Esophagus squamous epithelium (tissue), 5 donors: Measurements from ENCODE around the gene PLEKHA1. TPM values are rescaled to one million over a fixed set of nuclear protein-coding genes. Genes with fewer than 3 reads are reported as not detected.

Experiments
- DNase-seq: peaks from one replicate; lab custom pipeline; 2025; lab: John Stamatoyannopoulos, UW
- H3K27ac ChIP-seq, 4 donors: fragments of 200-600 bp; sonication (generic); one replicate each; pipeline ENCODE4 v1.5.1; 2016 to 2019; ENCODE audit warnings: mild to moderate bottlenecking in 1 of 4
- H3K27me3 ChIP-seq, 4 donors: fragments of 200-600 bp; sonication (generic); 1 replicate in 3 of 4; 2 replicates in 1 of 4; pipeline versions ENCODE4 v1.5.1 to v1.6.0; 2017 to 2021; ENCODE audit warnings: antibody characterized with exemption in 1 of 4
- H3K36me3 ChIP-seq, 3 donors: fragments of 200-600 bp; sonication (generic); one replicate each; pipeline ENCODE4 v1.5.1; 2016 to 2019
- H3K4me1 ChIP-seq, 3 donors: fragments of 200-600 bp; sonication (generic); one replicate each; pipeline ENCODE4 v1.5.1; 2017 to 2019
- H3K4me3 ChIP-seq, 4 donors: fragments of 200-600 bp; sonication (generic); 1 replicate in 3 of 4; 2 replicates in 1 of 4; pipeline ENCODE4 v1.5.1; 2016 to 2019; ENCODE audit warnings: mild to moderate bottlenecking in 2 of 4, moderate library complexity in 1 of 4
- H3K9me3 ChIP-seq, 3 donors: fragments of 200-600 bp; sonication (generic); one replicate each; pipeline ENCODE4 v1.5.1; 2016 to 2019
- CTCF ChIP-seq, 6 experiments: fragments of 450-650 bp in 4 of 6; fragments of 200-600 bp in 2 of 6; sonication (generic) in 2 of 6; IDR thresholded peaks; one replicate each; pipeline ENCODE4 v1.5.1; 2016 to 2019; ENCODE audit warnings: antibody characterized with exemption in 6 of 6, mild to moderate bottlenecking in 4 of 6, moderate library complexity in 4 of 6
- POLR2A ChIP-seq, 4 donors: fragments of 450-650 bp; IDR thresholded peaks; one replicate each; pipeline ENCODE4 v1.6.1; 2017; ENCODE audit warnings: antibody characterized with exemption in 4 of 4, mild to moderate bottlenecking in 4 of 4, moderate library complexity in 3 of 4
- WGBS, 2 donors: methylation state at CpG; one replicate each; pipeline ENCODE4 v1.1.5; 2018; 5-methylcytosine and 5-hydroxymethylcytosine counted together
- intact Hi-C: fragments of 100-400 bp; cut with DNase I; formaldehyde crosslinking; loops from one replicate; pipeline ENCODE4 v1.15.0; 2022
- total RNA-seq, 4 donors: library from RNA; depleted of rRNA; stranded (reverse); fragments of >200 nt; gene quantifications; one replicate each; pipeline ENCODE4 v1.1.0, GENCODE V29; 2016
- donor health status: DM: yes; HTN: yes; CAD: no.

Gene PLEKHA1
- total RNA-seq = 10 to 100 TPM; 23.4 to 56.3 (median 35.9) TPM

- Histone ChIP-seq H3K4me3 (peak within 1 kb of the TSS; percentile 72 to 99 (median 90)), H3K27ac (peak within 1 kb of the TSS; percentile 91 to 100 (median 98)), H3K36me3 (peaks cover 0 to 7% (median 0%) of the 10 kb centered on the region in 3 donors), H3K9me3 (no peaks in the 10 kb centered on the region), H3K27me3 (no peaks in the 10 kb centered on the region), H3K4me1 (peaks cover 9 to 76% (median 32%) of the 10 kb centered on the region in 3 donors)
- TF ChIP-seq CTCF (IDR thresholded peaks at IDR 0.05) = peak in 2 of 6 experiments; percentile 18 to 34
- peak in 3 of 4 donors; percentile 81 to 95 (median 93) for TF ChIP-seq POLR2A (IDR thresholded peaks at IDR 0.05)
- intact Hi-C loops = no loop called here
- WGBS, 2 donors = 11 to 14% methylated on average over 5 to 7 of the region's 71 CpGs
- peak; percentile 57 for DNase-seq
Measured at GRCh38 chr10:122374237-122374858, at the start of gene PLEKHA1. TSS of gene PLEKHA1 (plus strand) at chr10:122374708. CDS start at chr10:122393201, 18,493 bp downstream.

DNA sequence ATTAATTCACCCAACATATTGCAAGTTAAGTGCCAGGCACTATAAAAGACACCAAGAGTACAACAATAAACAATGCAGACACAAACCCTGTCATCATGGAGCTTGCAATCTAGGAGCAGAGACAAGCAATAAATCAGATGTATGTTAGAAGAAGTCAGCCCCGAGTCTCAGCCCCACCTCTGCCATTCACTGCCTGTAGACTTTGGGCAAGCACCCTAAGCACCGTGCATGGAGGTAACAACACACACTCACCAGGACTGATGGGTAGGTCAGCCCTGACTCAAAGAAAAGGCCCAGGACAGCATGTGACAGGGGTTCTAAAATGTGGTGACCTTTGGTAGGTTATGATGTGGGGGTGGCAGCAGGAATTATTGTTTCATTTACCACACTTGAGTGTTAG lies 49.3 kb upstream of the PLEKHA1 start:
- H3K27me3 ChIP-seq = no peaks in the 10 kb centered on the region
- peaks cover 2 to 31% (median 6%) of the 10 kb centered on the region in 3 donors for H3K4me1 ChIP-seq
- peak overlapping the region in 2 of 4 donors; percentile 60 to 78 for H3K27ac ChIP-seq
- H3K9me3 ChIP-seq = no peaks in the 10 kb centered on the region
- H3K4me3 ChIP-seq = no peak overlapping the region
- intact Hi-C loops = no loop called here
- no peak for DNase-seq
- TF ChIP-seq POLR2A (IDR thresholded peaks at IDR 0.05) (no peak), CTCF (IDR thresholded peaks at IDR 0.05) (no peak)
- no peaks in the 10 kb centered on the region for H3K36me3 ChIP-seq
- WGBS, 2 donors = 74 to 93% methylated on average over 2 of the region's 2 CpGs

GRCh38 chr10:122326385-122326784 lies 48.1 kb upstream of the PLEKHA1 start:
- Histone ChIP-seq H3K4me3 (no peak overlapping the region), H3K27me3 (no peaks in the 10 kb centered on the region), H3K9me3 (no peaks in the 10 kb centered on the region), H3K36me3 (no peaks in the 10 kb centered on the region), H3K27ac (no peak overlapping the region), H3K4me1 (peaks cover 2 to 31% (median 6%) of the 10 kb centered on the region in 3 donors)
- DNase-seq = no peak
- intact Hi-C loops = no loop called here
- 77 to 87% methylated on average over 5 of the region's 5 CpGs for WGBS, 2 donors
- TF ChIP-seq CTCF (IDR thresholded peaks at IDR 0.05) (no peak), POLR2A (IDR thresholded peaks at IDR 0.05) (no peak)

- H3K27me3 ChIP-seq = no peaks in the 10 kb centered on the region
- H3K36me3 ChIP-seq = no peaks in the 10 kb centered on the region
- no peak overlapping the region for H3K27ac ChIP-seq
- H3K4me3 ChIP-seq = no peak overlapping the region
- 85 to 87% methylated on average over 5 of the region's 6 CpGs for WGBS, 2 donors
- no peak for TF ChIP-seq POLR2A (IDR thresholded peaks at IDR 0.05)
- no peak for TF ChIP-seq CTCF (IDR thresholded peaks at IDR 0.05)
- DNase-seq = no peak
- intact Hi-C loops = no loop called here
- H3K4me1 ChIP-seq = peaks cover 2 to 31% (median 6%) of the 10 kb centered on the region in 3 donors
- H3K9me3 ChIP-seq = no peaks in the 10 kb centered on the region
Measured at GRCh38 chr10:122326806-122327205, 47.7 kb upstream of the PLEKHA1 start.
